Adipocyte (in vitro differentiated cells): ENCODE measurements around the gene RALGDS.
A peak's percentile ranks its signal among the peaks of the same experiment; 100 is the strongest.

Experiments used
- DNase-seq: peaks from one replicate; pipeline ENCODE4 v3.0.0-alpha.2; 2015; ENCODE audit warnings: low read depth
- H3K27me3 ChIP-seq: replicated peaks from 2 replicates; pipeline ENCODE4 v1.7.0; 2013; ENCODE audit warnings: mild to moderate bottlenecking, low read length, moderate library complexity; ENCODE audit not compliant: control insufficient read depth, insufficient read depth
- H3K36me3 ChIP-seq: 2 replicates; pipeline ENCODE4 v1.7.0; 2013; ENCODE audit warnings: low read length, mild to moderate bottlenecking, moderate library complexity; ENCODE audit not compliant: control insufficient read depth, insufficient read depth, severe bottlenecking
- H3K4me1 ChIP-seq: 2 replicates; pipeline ENCODE4 v1.7.0; 2013; ENCODE audit warnings: mild to moderate bottlenecking, low read length, moderate library complexity; ENCODE audit not compliant: control insufficient read depth, insufficient read depth
- H3K4me3 ChIP-seq: 2 replicates; pipeline ENCODE4 v1.7.0; 2013; ENCODE audit warnings: mild to moderate bottlenecking, low read length, moderate library complexity
- H3K9ac ChIP-seq: 2 replicates; pipeline ENCODE4 v1.7.0; 2013; ENCODE audit warnings: mild to moderate bottlenecking, low read length, moderate library complexity
- H3K9me3 ChIP-seq: 2 replicates; pipeline ENCODE4 v1.7.0; 2013; ENCODE audit warnings: mild to moderate bottlenecking, low read length, moderate library complexity; ENCODE audit not compliant: control insufficient read depth

RALGDS gene

GRCh38 chr9:133141833-133142595 lies 21.0 kb upstream of the RALGDS start:
- no peaks in the 10 kb centered on the region for H3K27me3 ChIP-seq
- H3K9me3 ChIP-seq, result no peaks in the 10 kb centered on the region
- DNase-seq, result no peak
- H3K9ac ChIP-seq, result no peak overlapping the region
- no peaks in the 10 kb centered on the region for H3K36me3 ChIP-seq
- H3K4me3 ChIP-seq, result no peak overlapping the region
- H3K4me1 ChIP-seq, result peaks cover 14% of the 10 kb centered on the region

- H3K36me3 ChIP-seq, result no peaks in the 10 kb centered on the region
- H3K9me3 ChIP-seq, result no peaks in the 10 kb centered on the region
- no peaks in the 10 kb centered on the region for H3K27me3 ChIP-seq
- H3K4me3 ChIP-seq, result no peak overlapping the region
- H3K4me1 ChIP-seq, result peaks cover 16% of the 10 kb centered on the region
- no peak for DNase-seq
- H3K9ac ChIP-seq, result no peak overlapping the region
Observed at GRCh38 chr9:133140606-133141005, 19.6 kb upstream of the RALGDS start.

GRCh38 chr9:133140174-133140505 lies 19.1 kb upstream of the RALGDS start:
- H3K4me3 ChIP-seq, result no peak overlapping the region
- peaks cover 20% of the 10 kb centered on the region for H3K4me1 ChIP-seq
- H3K9ac ChIP-seq, result no peak overlapping the region
- no peaks in the 10 kb centered on the region for H3K27me3 ChIP-seq
- H3K9me3 ChIP-seq, result no peaks in the 10 kb centered on the region
- no peaks in the 10 kb centered on the region for H3K36me3 ChIP-seq
- DNase-seq, result no peak

- no peaks in the 10 kb centered on the region for H3K36me3 ChIP-seq
- no peaks in the 10 kb centered on the region for H3K9me3 ChIP-seq
- no peak overlapping the region for H3K4me3 ChIP-seq
- H3K9ac ChIP-seq, result no peak overlapping the region
- no peak for DNase-seq
- H3K4me1 ChIP-seq, result peaks cover 23% of the 10 kb centered on the region
- H3K27me3 ChIP-seq, result no peaks in the 10 kb centered on the region
Observed at GRCh38 chr9:133139246-133140173, 18.5 kb upstream of the RALGDS start.

- Histone ChIP-seq H3K4me1 (peaks cover 38% of the 10 kb centered on the region), H3K27me3 (no peaks in the 10 kb centered on the region), H3K4me3 (no peak overlapping the region), H3K9ac (no peak overlapping the region), H3K9me3 (no peaks in the 10 kb centered on the region), H3K36me3 (no peaks in the 10 kb centered on the region)
- no peak for DNase-seq
Observed at GRCh38 chr9:133137451-133138231, 16.6 kb upstream of the RALGDS start.

- Histone ChIP-seq H3K36me3 (no peaks in the 10 kb centered on the region), H3K9ac (peak overlapping the region; percentile 74), H3K4me1 (peaks cover 46% of the 10 kb centered on the region), H3K9me3 (no peaks in the 10 kb centered on the region), H3K4me3 (no peak overlapping the region), H3K27me3 (no peaks in the 10 kb centered on the region)
- peak; percentile 80 for DNase-seq
Observed at GRCh38 chr9:133135146-133135745, 14.2 kb upstream of the RALGDS start.

- no peak for DNase-seq
- no peaks in the 10 kb centered on the region for H3K36me3 ChIP-seq
- peak overlapping the region; percentile 74 for H3K9ac ChIP-seq
- no peaks in the 10 kb centered on the region for H3K27me3 ChIP-seq
- H3K4me3 ChIP-seq, result no peak overlapping the region
- H3K9me3 ChIP-seq, result no peaks in the 10 kb centered on the region
- peaks cover 46% of the 10 kb centered on the region for H3K4me1 ChIP-seq
Observed at GRCh38 chr9:133134388-133135145, 13.5 kb upstream of the RALGDS start.

GRCh38 chr9:133133681-133134387 lies 12.8 kb upstream of the RALGDS start:
- H3K27me3 ChIP-seq, result no peaks in the 10 kb centered on the region
- H3K4me1 ChIP-seq, result peaks cover 46% of the 10 kb centered on the region
- H3K36me3 ChIP-seq, result no peaks in the 10 kb centered on the region
- peak overlapping the region; percentile 74 for H3K9ac ChIP-seq
- H3K9me3 ChIP-seq, result no peaks in the 10 kb centered on the region
- no peak overlapping the region for H3K4me3 ChIP-seq
- DNase-seq, result peak; percentile 87

- Histone ChIP-seq H3K36me3 (no peaks in the 10 kb centered on the region), H3K9me3 (no peaks in the 10 kb centered on the region), H3K4me1 (peaks cover 36% of the 10 kb centered on the region), H3K27me3 (no peaks in the 10 kb centered on the region), H3K9ac (no peak overlapping the region), H3K4me3 (no peak overlapping the region)
- no peak for DNase-seq
Observed at GRCh38 chr9:133132174-133132573, 11.1 kb upstream of the RALGDS start.

GRCh38 chr9:133131506-133131905 lies 10.5 kb upstream of the RALGDS start:
- no peak for DNase-seq
- H3K4me3 ChIP-seq, result no peak overlapping the region
- no peak overlapping the region for H3K9ac ChIP-seq
- no peaks in the 10 kb centered on the region for H3K27me3 ChIP-seq
- no peaks in the 10 kb centered on the region for H3K36me3 ChIP-seq
- peaks cover 41% of the 10 kb centered on the region for H3K4me1 ChIP-seq
- no peaks in the 10 kb centered on the region for H3K9me3 ChIP-seq
